HEK293T (cell line): ENCODE measurements around the gene RNF222.

Experiments
- ELF4 ChIP-seq: fragments of 450-650 bp; IDR thresholded peaks from 2 replicates; pipeline ENCODE4 v1.6.1; 2017; ENCODE audit warnings: antibody characterized with exemption
- FOXM1 ChIP-seq: fragments of 450-650 bp; IDR thresholded peaks from 2 replicates; pipeline ENCODE4 v1.6.1; 2017; ENCODE audit warnings: mild to moderate bottlenecking, borderline replicate concordance
- HDGF ChIP-seq: fragments of 450-650 bp; IDR thresholded peaks from 2 replicates; pipeline ENCODE4 v1.6.1; 2017; ENCODE audit warnings: antibody characterized with exemption, borderline replicate concordance
- NFRKB ChIP-seq: fragments of 450-650 bp; IDR thresholded peaks from 2 replicates; pipeline ENCODE4 v1.6.1; 2016; ENCODE audit warnings: mild to moderate bottlenecking, moderate library complexity
- SP1 ChIP-seq: fragments of 450-650 bp; IDR thresholded peaks from 2 replicates; pipeline ENCODE4 v1.6.1; 2017
- SUZ12 ChIP-seq: fragments of 450-650 bp; IDR thresholded peaks from 2 replicates; pipeline ENCODE4 v1.6.1; 2016; ENCODE audit warnings: mild to moderate bottlenecking
- TARDBP ChIP-seq: fragments of 450-650 bp; IDR thresholded peaks from 2 replicates; pipeline ENCODE4 v1.6.1; 2016
- TF ChIP-seq, protein P1 (sequence below): fragments of 450-650 bp; IDR thresholded peaks from 2 replicates; pipeline ENCODE4 v1.6.1; 2016

- TF ChIP-seq HDGF (no peak), NFRKB (no peak), SUZ12 (no peak), SP1 (no peak), ELF4 (no peak), TARDBP (no peak), FOXM1 (no peak)
- TF ChIP-seq, protein P1, sequence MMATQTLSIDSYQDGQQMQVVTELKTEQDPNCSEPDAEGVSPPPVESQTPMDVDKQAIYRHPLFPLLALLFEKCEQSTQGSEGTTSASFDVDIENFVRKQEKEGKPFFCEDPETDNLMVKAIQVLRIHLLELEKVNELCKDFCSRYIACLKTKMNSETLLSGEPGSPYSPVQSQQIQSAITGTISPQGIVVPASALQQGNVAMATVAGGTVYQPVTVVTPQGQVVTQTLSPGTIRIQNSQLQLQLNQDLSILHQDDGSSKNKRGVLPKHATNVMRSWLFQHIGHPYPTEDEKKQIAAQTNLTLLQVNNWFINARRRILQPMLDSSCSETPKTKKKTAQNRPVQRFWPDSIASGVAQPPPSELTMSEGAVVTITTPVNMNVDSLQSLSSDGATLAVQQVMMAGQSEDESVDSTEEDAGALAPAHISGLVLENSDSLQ = no peak
Measured at GRCh38 chr17:8387914-8388651, 9.5 kb downstream of the RNF222 start.
